Liver (tissue), 3 donors: Measurements from ENCODE around the gene MFF.

ENCODE experiments used
- EGR1 ChIP-seq, 2 donors: IDR thresholded peaks; 2 replicates each; pipeline ENCODE4 v1.6.1; 2016 to 2018; ENCODE audit warnings: antibody characterized with exemption in 2 of 2, low read depth in 2 of 2
- FOXA1 ChIP-seq: IDR thresholded peaks from 2 replicates; pipeline ENCODE4 v1.6.1; 2016; ENCODE audit warnings: antibody characterized with exemption
- GABPA ChIP-seq, 2 donors: IDR thresholded peaks in 1 of 2; conservative IDR thresholded peaks in 1 of 2; 2 replicates each; pipeline ENCODE4 v1.6.1; 2016; ENCODE audit warnings: antibody characterized with exemption in 2 of 2, mild to moderate bottlenecking in 1 of 2, moderate library complexity in 1 of 2
- HNF4A ChIP-seq, 2 donors: conservative IDR thresholded peaks; 2 replicates each; pipeline ENCODE4 v1.6.1; 2016; ENCODE audit warnings: antibody characterized with exemption in 2 of 2, mild to moderate bottlenecking in 2 of 2
- HNF4G ChIP-seq: IDR thresholded peaks from 2 replicates; pipeline ENCODE4 v1.6.1; 2016; ENCODE audit warnings: antibody characterized with exemption
- RXRA ChIP-seq, 2 donors: IDR thresholded peaks; 2 replicates each; pipeline ENCODE4 v1.6.1; 2017 to 2018; ENCODE audit warnings: antibody characterized with exemption in 2 of 2, mild to moderate bottlenecking in 1 of 2
- SP1 ChIP-seq: IDR thresholded peaks from 2 replicates; pipeline ENCODE4 v1.6.1; 2018; ENCODE audit warnings: antibody characterized with exemption, mild to moderate bottlenecking
- TAF1 ChIP-seq: conservative IDR thresholded peaks from 2 replicates; pipeline ENCODE4 v1.6.1; 2016; ENCODE audit warnings: antibody characterized with exemption, mild to moderate bottlenecking
- YY1 ChIP-seq: IDR thresholded peaks from 2 replicates; pipeline ENCODE4 v1.6.1; 2016; ENCODE audit warnings: antibody characterized with exemption, mild to moderate bottlenecking
- TF ChIP-seq, protein P1 (sequence below): fragments of 150-350 bp; IDR thresholded peaks from 2 replicates; pipeline ENCODE4 v1.5.1; 2017; ENCODE audit warnings: improper control_type of control experiment, low read depth, low read length; ENCODE audit not compliant: missing input control
- TF ChIP-seq, protein P2 (sequence below): IDR thresholded peaks from 2 replicates; pipeline ENCODE4 v1.6.1; 2016; ENCODE audit warnings: antibody characterized with exemption
- TF ChIP-seq, protein P3 (sequence below): IDR thresholded peaks from 2 replicates; pipeline ENCODE4 v1.6.1; 2016; ENCODE audit warnings: antibody characterized with exemption, mild to moderate bottlenecking
- TF ChIP-seq, protein P4 (sequence below): IDR thresholded peaks from 2 replicates; pipeline ENCODE4 v1.6.1; 2016; ENCODE audit warnings: antibody characterized with exemption
- donor health status: healthy.
- donor health status: healthy.

DNA sequence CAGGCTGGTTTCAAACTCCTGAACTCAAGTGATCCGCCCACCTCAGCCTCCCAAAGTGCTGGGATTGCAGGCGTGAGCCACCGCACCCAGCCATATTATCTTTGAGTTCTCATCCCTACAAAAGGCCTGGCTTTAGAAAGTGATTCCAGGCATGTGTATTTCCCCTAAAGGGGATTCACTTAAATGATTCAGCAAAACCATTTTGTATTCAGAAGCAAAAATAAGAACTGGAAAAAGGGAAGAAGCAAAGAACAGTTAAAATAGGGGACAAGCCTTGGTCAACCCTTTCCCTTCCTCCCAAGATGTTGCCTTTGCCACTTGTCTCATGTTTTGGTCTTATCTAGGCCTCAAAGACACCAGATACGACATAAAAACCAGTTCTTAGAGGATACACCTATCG lies 43.5 kb downstream of the MFF start:
- TF ChIP-seq, protein P1, sequence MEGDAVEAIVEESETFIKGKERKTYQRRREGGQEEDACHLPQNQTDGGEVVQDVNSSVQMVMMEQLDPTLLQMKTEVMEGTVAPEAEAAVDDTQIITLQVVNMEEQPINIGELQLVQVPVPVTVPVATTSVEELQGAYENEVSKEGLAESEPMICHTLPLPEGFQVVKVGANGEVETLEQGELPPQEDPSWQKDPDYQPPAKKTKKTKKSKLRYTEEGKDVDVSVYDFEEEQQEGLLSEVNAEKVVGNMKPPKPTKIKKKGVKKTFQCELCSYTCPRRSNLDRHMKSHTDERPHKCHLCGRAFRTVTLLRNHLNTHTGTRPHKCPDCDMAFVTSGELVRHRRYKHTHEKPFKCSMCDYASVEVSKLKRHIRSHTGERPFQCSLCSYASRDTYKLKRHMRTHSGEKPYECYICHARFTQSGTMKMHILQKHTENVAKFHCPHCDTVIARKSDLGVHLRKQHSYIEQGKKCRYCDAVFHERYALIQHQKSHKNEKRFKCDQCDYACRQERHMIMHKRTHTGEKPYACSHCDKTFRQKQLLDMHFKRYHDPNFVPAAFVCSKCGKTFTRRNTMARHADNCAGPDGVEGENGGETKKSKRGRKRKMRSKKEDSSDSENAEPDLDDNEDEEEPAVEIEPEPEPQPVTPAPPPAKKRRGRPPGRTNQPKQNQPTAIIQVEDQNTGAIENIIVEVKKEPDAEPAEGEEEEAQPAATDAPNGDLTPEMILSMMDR: no peak
- TF ChIP-seq, protein P2, sequence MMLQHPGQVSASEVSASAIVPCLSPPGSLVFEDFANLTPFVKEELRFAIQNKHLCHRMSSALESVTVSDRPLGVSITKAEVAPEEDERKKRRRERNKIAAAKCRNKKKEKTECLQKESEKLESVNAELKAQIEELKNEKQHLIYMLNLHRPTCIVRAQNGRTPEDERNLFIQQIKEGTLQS: no peak
- TF ChIP-seq, protein P3, sequence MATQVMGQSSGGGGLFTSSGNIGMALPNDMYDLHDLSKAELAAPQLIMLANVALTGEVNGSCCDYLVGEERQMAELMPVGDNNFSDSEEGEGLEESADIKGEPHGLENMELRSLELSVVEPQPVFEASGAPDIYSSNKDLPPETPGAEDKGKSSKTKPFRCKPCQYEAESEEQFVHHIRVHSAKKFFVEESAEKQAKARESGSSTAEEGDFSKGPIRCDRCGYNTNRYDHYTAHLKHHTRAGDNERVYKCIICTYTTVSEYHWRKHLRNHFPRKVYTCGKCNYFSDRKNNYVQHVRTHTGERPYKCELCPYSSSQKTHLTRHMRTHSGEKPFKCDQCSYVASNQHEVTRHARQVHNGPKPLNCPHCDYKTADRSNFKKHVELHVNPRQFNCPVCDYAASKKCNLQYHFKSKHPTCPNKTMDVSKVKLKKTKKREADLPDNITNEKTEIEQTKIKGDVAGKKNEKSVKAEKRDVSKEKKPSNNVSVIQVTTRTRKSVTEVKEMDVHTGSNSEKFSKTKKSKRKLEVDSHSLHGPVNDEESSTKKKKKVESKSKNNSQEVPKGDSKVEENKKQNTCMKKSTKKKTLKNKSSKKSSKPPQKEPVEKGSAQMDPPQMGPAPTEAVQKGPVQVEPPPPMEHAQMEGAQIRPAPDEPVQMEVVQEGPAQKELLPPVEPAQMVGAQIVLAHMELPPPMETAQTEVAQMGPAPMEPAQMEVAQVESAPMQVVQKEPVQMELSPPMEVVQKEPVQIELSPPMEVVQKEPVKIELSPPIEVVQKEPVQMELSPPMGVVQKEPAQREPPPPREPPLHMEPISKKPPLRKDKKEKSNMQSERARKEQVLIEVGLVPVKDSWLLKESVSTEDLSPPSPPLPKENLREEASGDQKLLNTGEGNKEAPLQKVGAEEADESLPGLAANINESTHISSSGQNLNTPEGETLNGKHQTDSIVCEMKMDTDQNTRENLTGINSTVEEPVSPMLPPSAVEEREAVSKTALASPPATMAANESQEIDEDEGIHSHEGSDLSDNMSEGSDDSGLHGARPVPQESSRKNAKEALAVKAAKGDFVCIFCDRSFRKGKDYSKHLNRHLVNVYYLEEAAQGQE: no peak
- TF ChIP-seq GABPA (IDR thresholded peaks at IDR 0.05 in 1 of 2, conservative IDR thresholded peaks at IDR 0.05 in 1 of 2) (no peak), SP1 (no peak), FOXA1 (no peak), RXRA (IDR thresholded peaks at IDR 0.05) (no peak), EGR1 (IDR thresholded peaks at IDR 0.05; ENCODE audit: low read depth in 2 of 2) (no peak), TAF1 (no peak), HNF4G (no peak), YY1 (no peak), HNF4A (conservative IDR thresholded peaks at IDR 0.05) (no peak)
- TF ChIP-seq, protein P4, sequence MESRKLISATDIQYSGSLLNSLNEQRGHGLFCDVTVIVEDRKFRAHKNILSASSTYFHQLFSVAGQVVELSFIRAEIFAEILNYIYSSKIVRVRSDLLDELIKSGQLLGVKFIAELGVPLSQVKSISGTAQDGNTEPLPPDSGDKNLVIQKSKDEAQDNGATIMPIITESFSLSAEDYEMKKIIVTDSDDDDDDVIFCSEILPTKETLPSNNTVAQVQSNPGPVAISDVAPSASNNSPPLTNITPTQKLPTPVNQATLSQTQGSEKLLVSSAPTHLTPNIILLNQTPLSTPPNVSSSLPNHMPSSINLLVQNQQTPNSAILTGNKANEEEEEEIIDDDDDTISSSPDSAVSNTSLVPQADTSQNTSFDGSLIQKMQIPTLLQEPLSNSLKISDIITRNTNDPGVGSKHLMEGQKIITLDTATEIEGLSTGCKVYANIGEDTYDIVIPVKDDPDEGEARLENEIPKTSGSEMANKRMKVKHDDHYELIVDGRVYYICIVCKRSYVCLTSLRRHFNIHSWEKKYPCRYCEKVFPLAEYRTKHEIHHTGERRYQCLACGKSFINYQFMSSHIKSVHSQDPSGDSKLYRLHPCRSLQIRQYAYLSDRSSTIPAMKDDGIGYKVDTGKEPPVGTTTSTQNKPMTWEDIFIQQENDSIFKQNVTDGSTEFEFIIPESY: no peak
